MM.1S (cell line): ENCODE results near the gene UBE2E2.

Experiments
- CTCF ChIP-seq: fragments of 300-600 bp; sonication (generic); IDR thresholded peaks from 2 replicates; pipeline ENCODE4 v1.5.1; 2016; ENCODE audit warnings: antibody characterized with exemption, low read length, mixed read lengths
- EZH2 ChIP-seq: fragments of 300-600 bp; sonication (generic); optimal IDR thresholded peaks from 2 replicates; pipeline ENCODE3; 2017; ENCODE audit warnings: low read depth, mild to moderate bottlenecking, antibody characterized with exemption, low read length, mixed read lengths
- EZH2phosphoT487 ChIP-seq: fragments of 300-600 bp; sonication (generic); IDR thresholded peaks from 2 replicates; pipeline ENCODE4 v1.6.1; 2018; ENCODE audit warnings: antibody characterized with exemption, low read length

GRCh38 chr3:23294770-23295387 lies 91.8 kb downstream of the UBE2E2 start:
- no peak for TF ChIP-seq CTCF
- no peak for TF ChIP-seq EZH2
- no peak for TF ChIP-seq EZH2phosphoT487
